Cortex of kidney (tissue), 1 donor: ENCODE measurements around the gene DPY19L1.
"Not testable (repeated sequence)": the region's sequence is repeated elsewhere in the genome, so short reads cannot be mapped to it uniquely, and the experiment has no call there.

Experiments used
- DNase-seq: peaks from one replicate; lab custom pipeline; 2025; lab: John Stamatoyannopoulos, UW

The DPY19L1 gene

GRCh38 chr7:35032166-35032565 lies 5.1 kb downstream of the DPY19L1 start:
- DNase-seq: no peak

- no peak for DNase-seq
Measured at GRCh38 chr7:35030848-35031247, 6.4 kb downstream of the DPY19L1 start.

- no peak for DNase-seq
Measured at GRCh38 chr7:35029311-35029710, 8.0 kb downstream of the DPY19L1 start.

GRCh38 chr7:35026150-35026549 lies 11.1 kb downstream of the DPY19L1 start:
- no peak for DNase-seq

DNA sequence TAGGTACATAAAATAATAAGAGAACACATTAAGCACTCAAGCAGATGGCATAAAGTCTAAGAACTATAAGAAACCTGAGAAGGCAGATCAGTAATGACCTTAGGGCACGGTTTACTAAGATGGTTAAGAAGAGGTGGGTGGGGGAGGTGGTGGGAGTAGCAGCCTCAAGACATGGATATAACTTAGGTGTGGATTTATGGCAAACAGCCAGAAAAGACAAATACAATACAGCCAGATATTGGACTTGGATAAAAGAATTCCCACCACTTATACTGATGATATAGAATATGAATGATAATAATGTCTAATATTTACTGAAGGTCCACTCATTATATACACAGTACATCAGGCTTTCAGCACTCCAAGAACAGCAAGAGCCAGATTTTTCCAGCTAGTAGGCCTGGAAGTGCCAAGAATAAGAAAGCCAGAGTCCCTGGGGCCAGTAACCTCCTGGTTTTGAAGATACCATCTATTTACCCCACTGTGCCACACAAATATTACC lies 11.9 kb downstream of the DPY19L1 start:
- no peak for DNase-seq

DNA sequence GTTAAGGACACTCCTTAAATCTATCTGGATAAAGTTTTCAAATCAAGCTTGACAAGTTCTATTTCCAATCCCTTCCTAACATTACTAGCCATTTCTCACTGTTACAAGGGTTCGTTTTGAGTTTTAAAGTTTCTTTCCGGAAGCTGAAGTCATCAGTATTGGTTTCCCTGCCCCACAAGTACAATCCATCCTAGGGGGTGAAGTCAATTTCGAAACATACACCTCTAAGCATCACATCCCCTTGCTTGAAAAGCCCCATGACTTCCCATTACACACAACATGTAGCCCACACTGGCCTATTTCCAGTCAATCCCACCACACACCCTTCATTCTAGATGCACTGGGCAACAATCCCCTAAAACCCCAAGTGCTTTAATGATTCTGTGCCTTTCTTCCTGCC lies 13.0 kb downstream of the DPY19L1 start:
- no peak for DNase-seq

DNA sequence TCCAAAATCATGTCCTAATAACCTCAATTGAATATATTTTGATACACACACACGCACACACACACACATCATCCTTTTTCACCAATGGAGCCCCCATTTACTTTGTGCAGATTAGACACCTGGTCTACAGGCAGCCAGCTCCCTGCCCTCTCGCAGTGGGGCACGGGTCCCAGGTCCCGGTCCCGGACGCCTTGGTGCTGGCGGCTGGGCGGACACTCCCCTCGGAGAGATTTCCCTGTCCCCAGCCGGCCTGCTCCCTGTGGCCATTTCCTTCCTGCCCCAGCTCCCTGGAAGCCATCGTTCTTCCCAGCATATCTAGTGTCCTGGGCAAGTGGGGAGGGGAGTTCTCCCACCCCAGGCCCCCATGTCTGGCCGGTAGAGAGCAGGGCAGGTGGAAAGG lies 14.6 kb downstream of the DPY19L1 start:
- no peak for DNase-seq

- no peak for DNase-seq
Measured at GRCh38 chr7:35021445-35021844, 15.8 kb downstream of the DPY19L1 start.

DNA sequence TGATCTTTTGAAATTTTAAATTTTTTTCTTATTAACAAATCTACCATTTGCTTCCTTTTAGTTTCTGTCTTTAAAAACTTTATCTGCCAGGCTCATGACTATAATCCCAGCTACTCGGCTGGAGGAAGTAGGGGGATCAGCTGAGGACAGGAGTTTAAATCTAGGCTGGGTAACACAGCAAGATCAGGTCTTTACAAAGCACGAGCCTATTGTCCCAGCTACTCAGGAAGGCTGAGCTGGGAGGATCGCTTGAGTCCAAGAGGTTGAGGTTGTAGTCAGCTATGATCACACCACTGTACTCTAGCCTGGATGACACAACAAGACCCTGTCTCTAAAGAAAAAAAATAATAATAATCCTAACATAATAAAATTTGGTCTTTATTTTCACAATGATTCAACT lies 17.5 kb downstream of the DPY19L1 start:
- no peak for DNase-seq

GRCh38 chr7:35019179-35019729 lies 18.0 kb downstream of the DPY19L1 start:
- no peak for DNase-seq

GRCh38 chr7:35015346-35015859 lies 21.9 kb downstream of the DPY19L1 start:
- DNase-seq: no peak

DNA sequence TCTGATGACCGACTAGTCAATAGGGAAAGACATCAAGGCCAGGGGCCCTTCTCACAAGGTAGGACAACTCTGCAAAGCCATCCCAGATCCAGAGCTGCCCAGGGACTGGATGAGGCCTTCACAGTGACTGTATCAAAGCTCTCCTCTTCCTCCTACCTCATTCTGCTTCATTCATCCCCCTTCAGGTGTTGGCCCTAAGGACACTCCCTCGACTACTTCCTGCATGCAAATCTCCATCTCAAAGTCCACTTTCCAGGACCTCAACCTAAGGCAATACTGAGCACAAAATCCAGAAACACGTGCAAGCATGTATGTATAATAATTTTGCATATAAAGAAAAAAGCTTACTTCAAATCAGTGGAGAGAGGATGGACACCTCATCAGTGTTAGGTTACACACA lies 25.1 kb downstream of the DPY19L1 start:
- DNase-seq: no peak

- DNase-seq: no peak
Measured at GRCh38 chr7:35011085-35011484, 26.2 kb downstream of the DPY19L1 start.

GRCh38 chr7:35007768-35008167 lies 29.5 kb downstream of the DPY19L1 start:
- no peak for DNase-seq

DNA sequence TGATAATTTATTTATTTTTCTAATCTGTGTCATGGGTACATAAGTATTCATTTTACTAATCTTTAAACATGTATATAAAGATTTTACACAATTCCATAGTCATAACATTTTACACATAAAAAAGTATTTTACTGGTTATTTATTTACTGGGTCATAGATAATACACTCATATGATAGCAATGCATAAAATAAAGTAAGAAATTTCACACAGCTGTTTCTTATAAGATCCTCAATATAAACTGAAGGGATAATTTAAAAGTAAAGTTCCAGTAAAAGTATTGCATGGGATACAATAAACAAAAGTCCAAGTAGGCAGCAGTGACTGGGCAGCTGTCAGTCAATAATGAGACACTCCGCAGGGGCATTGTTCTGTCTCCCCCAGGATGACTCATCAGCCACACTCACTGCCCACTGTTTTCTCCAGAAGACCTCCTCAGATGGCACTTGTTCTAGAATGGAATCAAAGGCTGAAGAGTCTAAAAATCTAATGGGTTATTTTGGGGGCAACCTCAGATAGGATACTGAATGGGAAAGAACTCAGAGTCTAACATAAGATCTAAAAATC lies 32.7 kb downstream of the DPY19L1 start:
- no peak for DNase-seq

DNA sequence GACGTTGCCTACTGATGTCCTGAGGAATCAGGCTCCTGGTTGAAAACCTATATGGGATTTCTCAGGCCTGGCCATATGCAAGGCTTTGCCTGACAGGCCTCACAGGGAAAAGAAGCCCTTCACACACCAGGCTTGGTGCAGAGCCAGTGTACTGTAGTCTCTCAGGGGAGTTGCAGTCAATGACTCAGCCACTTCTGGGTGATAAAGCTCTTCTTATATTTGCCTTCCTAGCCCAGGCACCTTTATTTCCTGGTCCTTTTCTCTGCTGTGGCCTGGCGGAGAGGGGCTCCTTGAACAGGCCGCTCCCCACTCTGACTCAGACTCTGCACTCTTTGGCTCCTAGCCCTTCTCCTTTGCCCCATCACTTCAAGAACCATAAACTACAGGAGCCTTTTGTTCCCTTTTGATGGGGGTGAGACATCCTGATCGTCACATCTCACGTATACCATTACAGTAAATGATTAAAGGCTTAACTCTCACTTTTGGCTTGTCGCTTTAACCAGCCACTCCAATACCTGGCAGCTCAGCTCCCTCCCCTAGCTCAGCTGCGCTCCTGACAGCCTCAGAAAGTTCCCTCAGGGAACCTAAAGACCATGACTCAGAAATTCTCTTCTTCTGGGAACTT lies 33.5 kb downstream of the DPY19L1 start:
- DNase-seq: no peak

GRCh38 chr7:35003177-35003650 lies 34.1 kb downstream of the DPY19L1 start:
- not testable (repeated sequence) for DNase-seq

- not testable (repeated sequence) for DNase-seq
Measured at GRCh38 chr7:34998335-34998734, 39.0 kb downstream of the DPY19L1 start.

GRCh38 chr7:34996423-34997090 lies 40.7 kb downstream of the DPY19L1 start:
- not testable (repeated sequence) for DNase-seq

- DNase-seq: no peak
Measured at GRCh38 chr7:34995757-34996156, 41.5 kb downstream of the DPY19L1 start.

GRCh38 chr7:34991938-34992840 lies 45.1 kb downstream of the DPY19L1 start:
- no peak for DNase-seq
